Activated CD8-positive, alpha-beta memory T cell treated with anti-CD3 and anti-CD28 coated beads for 4 hours (primary cell): Measurements from ENCODE around the gene PNPLA6.
"Not testable (repeated sequence)": the region's sequence is repeated elsewhere in the genome, so short reads cannot be mapped to it uniquely, and the experiment has no call there.

Source experiments
- DNase-seq, 2 donors: peaks; one replicate each; pipeline ENCODE4 v3.0.0-alpha.2; 2020; ENCODE audit warnings: low read depth in 2 of 2

Gene PNPLA6

GRCh38 chr19:7554990-7555864, 19.7 kb downstream of the PNPLA6 start:
- DNase-seq = no peak

- DNase-seq = no peak
Observed at GRCh38 chr19:7556696-7557315, 21.3 kb downstream of the PNPLA6 start.

- no peak for DNase-seq
Observed at GRCh38 chr19:7558667-7559066, 23.1 kb downstream of the PNPLA6 start.

GRCh38 chr19:7559102-7559501, 23.6 kb downstream of the PNPLA6 start:
- DNase-seq = no peak

GRCh38 chr19:7560255-7560654, 24.7 kb downstream of the PNPLA6 start:
- no peak for DNase-seq

- DNase-seq = no peak
Observed at GRCh38 chr19:7561325-7561724, 25.8 kb downstream of the PNPLA6 start.

GRCh38 chr19:7562646-7563393, 27.3 kb downstream of the PNPLA6 start:
- no peak for DNase-seq

GRCh38 chr19:7564866-7565265, 29.3 kb downstream of the PNPLA6 start:
- DNase-seq = no peak

GRCh38 chr19:7565332-7565731, 29.8 kb downstream of the PNPLA6 start:
- DNase-seq = no peak

GRCh38 chr19:7570761-7571160, 35.2 kb downstream of the PNPLA6 start:
- no peak for DNase-seq

- no peak for DNase-seq
Observed at GRCh38 chr19:7575434-7576040, 40.0 kb downstream of the PNPLA6 start.

- not testable (repeated sequence) for DNase-seq
Observed at GRCh38 chr19:7577422-7577821, 41.9 kb downstream of the PNPLA6 start.

GRCh38 chr19:7578127-7578526, 42.6 kb downstream of the PNPLA6 start:
- no peak for DNase-seq

GRCh38 chr19:7579182-7579581, 43.7 kb downstream of the PNPLA6 start:
- no peak for DNase-seq

GRCh38 chr19:7582446-7582845, 46.9 kb downstream of the PNPLA6 start:
- no peak for DNase-seq

GRCh38 chr19:7589822-7590221, 54.3 kb downstream of the PNPLA6 start:
- DNase-seq = no peak

GRCh38 chr19:7590256-7590655, 54.7 kb downstream of the PNPLA6 start:
- DNase-seq = no peak

- DNase-seq = peak in 1 of 2 donors; percentile 11
Observed at GRCh38 chr19:7595466-7596133, 60.1 kb downstream of the PNPLA6 start, which contains the start of gene CAMSAP3. Gene CAMSAP3 (plus strand): TSS chr19:7595863. CDS start chr19:7596003, 140 bp downstream.

GRCh38 chr19:7596211-7596937, 60.9 kb downstream of the PNPLA6 start:
- DNase-seq = no peak

- no peak for DNase-seq
Observed at GRCh38 chr19:7597689-7598088, 62.2 kb downstream of the PNPLA6 start.

- no peak for DNase-seq
Observed at GRCh38 chr19:7598180-7598579, 62.7 kb downstream of the PNPLA6 start.
